Epithelial cell of esophagus (primary cell): ENCODE measurements around the gene ANKRD42.

Experiments used
- DNase-seq: peaks from one replicate; pipeline ENCODE4 v3.0.0; 2010; ENCODE audit warnings: low read depth
- H3K4me3 ChIP-seq: 2 replicates; pipeline ENCODE4 v1.5.1; 2011; ENCODE audit warnings: mild to moderate bottlenecking, low read length, control low read depth
- CTCF ChIP-seq: IDR thresholded peaks from 2 replicates; pipeline ENCODE4 v1.5.1; 2011; ENCODE audit warnings: low read depth, mild to moderate bottlenecking, low read length, control low read depth, inconsistent platforms; ENCODE audit not compliant: insufficient read depth; ENCODE audit errors: missing control alignments

The ANKRD42 gene

GRCh38 chr11:83285151-83285770 lies 91.7 kb downstream of the ANKRD42 start:
- DNase-seq, result no peak
- peak overlapping the region; percentile 81 for H3K4me3 ChIP-seq
- TF ChIP-seq CTCF, result no peak

- peak within 1 kb of the TSS; percentile 81 for H3K4me3 ChIP-seq
- DNase-seq, result peak; percentile 99
- peak; percentile 47 for TF ChIP-seq CTCF
These were observed 92.4 kb downstream of the ANKRD42 start, which contains the start of gene CCDC90B for GRCh38 chr11:83285771-83286528. Gene CCDC90B (minus strand): TSS chr11:83286367. CDS start chr11:83285972, 395 bp downstream.

GRCh38 chr11:83287631-83288030 lies 94.1 kb downstream of the ANKRD42 start:
- DNase-seq, result no peak
- H3K4me3 ChIP-seq, result no peak overlapping the region
- TF ChIP-seq CTCF, result no peak

GRCh38 chr11:83292709-83293456 lies 99.4 kb downstream of the ANKRD42 start:
- no peak overlapping the region for H3K4me3 ChIP-seq
- DNase-seq, result peak; percentile 72
- peak; percentile 83 for TF ChIP-seq CTCF

- TF ChIP-seq CTCF, result no peak
- no peak overlapping the region for H3K4me3 ChIP-seq
- DNase-seq, result no peak
These were observed 99.9 kb downstream of the ANKRD42 start for GRCh38 chr11:83293457-83293774.

GRCh38 chr11:83294208-83294607 lies 100.7 kb downstream of the ANKRD42 start:
- H3K4me3 ChIP-seq, result no peak overlapping the region
- no peak for TF ChIP-seq CTCF
- DNase-seq, result no peak
